PFSK-1 (cell line): Measurements from ENCODE around the gene LCN15.

Source experiments
- FOXP2 ChIP-seq: optimal IDR thresholded peaks from 2 replicates; pipeline ENCODE3; 2011; ENCODE audit warnings: borderline replicate concordance, control low read depth, inconsistent platforms; ENCODE audit not compliant: insufficient read depth; ENCODE audit errors: extremely low read length, extremely low read depth
- POLR2AphosphoS5 ChIP-seq: IDR thresholded peaks from 2 replicates; pipeline ENCODE4 v1.6.1; 2012; ENCODE audit warnings: low read depth, mild to moderate bottlenecking, control low read depth, low read length, moderate library complexity
- SIN3A ChIP-seq: IDR thresholded peaks from 2 replicates; pipeline ENCODE4 v1.6.1; 2012; ENCODE audit warnings: mild to moderate bottlenecking, low read length, moderate library complexity, borderline replicate concordance; ENCODE audit not compliant: insufficient read depth
- TAF1 ChIP-seq: IDR thresholded peaks from 2 replicates; pipeline ENCODE4 v1.6.1; 2012; ENCODE audit warnings: low read length, control low read depth, borderline replicate concordance; ENCODE audit not compliant: insufficient read depth
- TF ChIP-seq, protein P1 (sequence below), 2 experiments: IDR thresholded peaks; 2 replicates each; pipeline versions ENCODE4 v1.6.1 to v1.8.0; 2011 to 2012; ENCODE audit warnings: low read depth in 2 of 2, low read length in 2 of 2, control low read depth in 1 of 2, inconsistent platforms in 1 of 2, mild to moderate bottlenecking in 1 of 2, moderate library complexity in 1 of 2; ENCODE audit not compliant: insufficient read depth in 1 of 2

LCN15 gene

DNA sequence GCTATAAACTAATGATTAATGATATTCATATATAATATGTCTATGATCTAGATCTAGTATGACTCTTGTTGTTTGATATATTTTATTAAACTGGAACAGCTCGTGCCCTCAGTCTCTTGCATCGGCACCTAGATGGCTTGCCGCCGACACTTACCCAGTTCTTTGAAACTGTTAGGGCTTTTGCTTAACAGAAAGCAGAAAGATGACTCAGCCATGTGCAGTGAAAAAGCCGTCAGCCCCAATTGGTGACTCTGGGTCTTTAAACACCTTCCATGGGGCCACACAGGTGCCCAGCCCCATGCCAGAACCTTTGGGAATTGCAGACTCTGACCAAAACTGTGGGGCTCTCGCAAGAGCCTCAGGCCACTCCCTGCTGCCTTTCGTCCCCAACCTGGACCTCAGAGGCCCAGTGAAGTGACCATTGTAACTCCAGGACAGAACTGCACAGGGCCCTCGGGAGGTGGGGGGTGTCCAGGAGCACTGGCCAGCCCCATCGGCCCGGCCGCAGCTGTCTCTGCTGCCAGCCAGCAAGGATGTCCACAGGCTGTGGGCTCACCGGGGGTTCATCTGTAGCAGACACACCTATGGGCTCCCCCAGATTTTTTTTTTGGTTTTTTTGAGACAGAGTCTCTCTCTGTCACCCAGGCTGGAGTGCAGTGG is 29.4 kb downstream of the LCN15 start:
- TF ChIP-seq TAF1, result no peak
- no peak for TF ChIP-seq POLR2AphosphoS5

DNA sequence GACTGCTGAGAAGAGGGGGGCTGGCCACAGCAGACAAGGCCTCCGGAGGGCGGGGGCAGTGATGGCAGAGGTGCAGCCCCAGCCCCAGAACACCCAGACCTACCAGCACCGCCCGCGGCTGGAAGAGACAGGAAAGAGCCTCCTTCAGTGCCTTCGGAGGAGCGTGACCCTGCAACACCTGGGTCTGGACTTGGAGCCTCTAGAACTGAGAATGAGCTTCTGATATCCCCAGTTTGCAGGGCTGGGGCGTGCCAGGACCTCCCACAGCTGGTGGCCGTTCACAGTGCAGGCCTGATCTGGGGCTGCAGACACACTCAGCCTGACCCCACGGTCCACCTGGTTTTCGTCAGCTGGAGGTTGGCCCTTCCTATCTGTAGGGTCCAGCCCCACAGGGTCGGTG is 30.7 kb downstream of the LCN15 start:
- TF ChIP-seq, protein P1, sequence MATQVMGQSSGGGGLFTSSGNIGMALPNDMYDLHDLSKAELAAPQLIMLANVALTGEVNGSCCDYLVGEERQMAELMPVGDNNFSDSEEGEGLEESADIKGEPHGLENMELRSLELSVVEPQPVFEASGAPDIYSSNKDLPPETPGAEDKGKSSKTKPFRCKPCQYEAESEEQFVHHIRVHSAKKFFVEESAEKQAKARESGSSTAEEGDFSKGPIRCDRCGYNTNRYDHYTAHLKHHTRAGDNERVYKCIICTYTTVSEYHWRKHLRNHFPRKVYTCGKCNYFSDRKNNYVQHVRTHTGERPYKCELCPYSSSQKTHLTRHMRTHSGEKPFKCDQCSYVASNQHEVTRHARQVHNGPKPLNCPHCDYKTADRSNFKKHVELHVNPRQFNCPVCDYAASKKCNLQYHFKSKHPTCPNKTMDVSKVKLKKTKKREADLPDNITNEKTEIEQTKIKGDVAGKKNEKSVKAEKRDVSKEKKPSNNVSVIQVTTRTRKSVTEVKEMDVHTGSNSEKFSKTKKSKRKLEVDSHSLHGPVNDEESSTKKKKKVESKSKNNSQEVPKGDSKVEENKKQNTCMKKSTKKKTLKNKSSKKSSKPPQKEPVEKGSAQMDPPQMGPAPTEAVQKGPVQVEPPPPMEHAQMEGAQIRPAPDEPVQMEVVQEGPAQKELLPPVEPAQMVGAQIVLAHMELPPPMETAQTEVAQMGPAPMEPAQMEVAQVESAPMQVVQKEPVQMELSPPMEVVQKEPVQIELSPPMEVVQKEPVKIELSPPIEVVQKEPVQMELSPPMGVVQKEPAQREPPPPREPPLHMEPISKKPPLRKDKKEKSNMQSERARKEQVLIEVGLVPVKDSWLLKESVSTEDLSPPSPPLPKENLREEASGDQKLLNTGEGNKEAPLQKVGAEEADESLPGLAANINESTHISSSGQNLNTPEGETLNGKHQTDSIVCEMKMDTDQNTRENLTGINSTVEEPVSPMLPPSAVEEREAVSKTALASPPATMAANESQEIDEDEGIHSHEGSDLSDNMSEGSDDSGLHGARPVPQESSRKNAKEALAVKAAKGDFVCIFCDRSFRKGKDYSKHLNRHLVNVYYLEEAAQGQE (IDR thresholded peaks at IDR 0.05; ENCODE audit: insufficient read depth in 1 of 2, low read depth in 2 of 2, low read length in 2 of 2), result no peak
- no peak for TF ChIP-seq FOXP2
- TF ChIP-seq POLR2AphosphoS5, result no peak
- no peak for TF ChIP-seq SIN3A
- TF ChIP-seq TAF1, result no peak

DNA sequence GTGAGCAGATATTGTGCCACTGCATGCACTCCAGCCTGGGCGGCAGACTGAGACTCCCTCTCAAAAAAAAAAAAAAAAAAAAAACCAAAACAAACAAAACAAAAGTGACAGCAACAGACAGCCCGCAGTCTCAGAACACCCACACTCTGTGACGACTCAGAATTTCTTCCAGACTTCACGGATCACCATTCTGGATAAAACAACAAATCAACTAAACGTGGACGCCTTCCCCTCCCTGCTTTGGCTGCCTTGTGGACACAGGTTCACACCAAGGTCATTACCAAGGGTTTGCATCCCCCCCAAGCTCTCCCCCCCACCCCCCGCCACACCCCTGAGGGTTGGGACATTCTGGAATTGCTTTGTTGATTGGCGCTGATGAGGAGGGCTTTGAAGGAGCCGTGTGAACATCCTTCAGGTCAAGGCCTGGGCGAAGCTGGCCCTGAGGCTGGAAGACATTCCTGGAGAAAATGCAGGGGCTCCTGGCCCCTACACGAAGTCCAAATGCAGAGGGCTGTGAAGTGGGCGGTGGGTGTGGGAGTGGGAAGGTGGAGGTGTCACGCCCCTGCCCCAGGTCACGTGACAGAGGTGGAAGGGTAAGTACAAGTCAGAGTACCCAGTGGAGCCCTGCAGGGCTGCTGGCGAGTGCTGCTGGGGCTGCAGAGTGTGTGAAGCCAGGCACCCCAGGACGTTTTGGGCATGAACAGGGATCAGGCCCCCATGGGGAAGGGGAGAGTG is 31.7 kb downstream of the LCN15 start:
- TF ChIP-seq FOXP2 (no peak), TAF1 (no peak)
- TF ChIP-seq, protein P1 (IDR thresholded peaks at IDR 0.05; ENCODE audit: insufficient read depth in 1 of 2, low read depth in 2 of 2, low read length in 2 of 2), result no peak

DNA sequence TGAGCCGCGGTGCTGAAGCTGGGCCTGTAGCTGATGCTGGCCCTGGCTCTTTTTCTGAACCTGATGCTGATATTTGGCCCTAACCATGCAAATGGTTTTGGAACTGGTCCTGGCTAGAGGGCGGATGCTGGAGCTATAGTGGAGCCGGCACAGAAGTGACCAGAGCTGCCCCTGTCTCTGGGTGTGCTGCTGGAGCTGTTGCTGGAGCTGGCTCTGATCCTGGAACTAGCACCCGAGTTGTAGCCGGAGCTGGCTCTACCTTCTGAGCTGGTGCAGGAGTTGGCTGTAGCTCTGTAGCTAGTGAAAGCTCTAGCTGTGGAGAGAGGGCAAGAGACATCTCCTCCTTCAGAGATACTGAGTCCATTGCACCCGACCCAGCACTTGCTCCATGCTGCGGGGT is 34.4 kb downstream of the LCN15 start:
- TF ChIP-seq, protein P1 (IDR thresholded peaks at IDR 0.05; ENCODE audit: insufficient read depth in 1 of 2, low read depth in 2 of 2, low read length in 2 of 2), result no peak
- no peak for TF ChIP-seq POLR2AphosphoS5
- no peak for TF ChIP-seq FOXP2
- no peak for TF ChIP-seq SIN3A
- TF ChIP-seq TAF1, result no peak

DNA sequence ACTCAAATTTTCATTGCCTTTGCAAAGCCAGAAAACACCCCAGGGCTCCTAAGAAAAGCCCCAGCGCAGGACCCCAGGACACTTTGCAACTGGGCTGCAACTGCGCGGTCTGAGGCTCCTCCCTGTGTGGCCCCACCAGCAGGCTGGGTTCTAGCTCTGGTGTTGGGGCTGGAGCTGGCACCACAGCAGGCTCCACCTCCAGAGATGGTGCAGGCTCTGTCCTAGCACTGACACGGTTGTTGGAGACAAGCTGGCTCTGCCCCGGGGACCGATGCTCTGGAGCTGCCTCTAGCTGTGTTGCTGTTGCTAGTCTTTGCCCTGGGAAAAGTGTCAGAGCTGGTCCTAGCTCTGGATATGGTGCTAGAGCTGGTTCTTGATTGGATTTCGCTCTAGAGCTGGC is 35.2 kb downstream of the LCN15 start:
- TF ChIP-seq, protein P1 (IDR thresholded peaks at IDR 0.05; ENCODE audit: insufficient read depth in 1 of 2, low read depth in 2 of 2, low read length in 2 of 2), result no peak
- TF ChIP-seq SIN3A (no peak), FOXP2 (no peak), TAF1 (0 out of 2 replicates have a peak, but pooled peaks have one; percentile 46), POLR2AphosphoS5 (peak; percentile 75; the same call in 1 of the 2 replicates)
